Measurements from ENCODE around the gene UGGT2.
"Not testable (repeated sequence)": the region's sequence is repeated elsewhere in the genome, so short reads cannot be mapped to it uniquely, and the experiment has no call there.

Gene UGGT2

DNA sequence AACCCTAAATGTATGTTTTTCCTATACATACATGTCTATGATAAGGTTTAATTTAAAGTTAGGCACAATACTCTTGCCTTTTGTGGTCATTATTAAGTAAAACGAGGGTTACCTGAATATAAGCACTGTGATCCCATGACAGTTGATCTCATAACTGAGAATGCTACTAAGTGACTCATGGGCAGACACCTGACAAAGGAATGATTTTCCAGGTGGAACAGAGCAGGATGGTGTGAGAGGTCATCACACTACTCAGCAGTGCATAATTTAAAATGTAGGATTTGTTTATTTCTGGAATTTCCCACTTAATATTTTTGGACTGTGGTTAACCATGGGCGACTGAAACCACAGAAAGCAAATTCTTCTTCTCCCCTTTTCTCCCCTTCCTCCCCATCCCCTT lies 178.9 kb downstream of the UGGT2 start:
- TF ChIP-seq, protein P1, sequence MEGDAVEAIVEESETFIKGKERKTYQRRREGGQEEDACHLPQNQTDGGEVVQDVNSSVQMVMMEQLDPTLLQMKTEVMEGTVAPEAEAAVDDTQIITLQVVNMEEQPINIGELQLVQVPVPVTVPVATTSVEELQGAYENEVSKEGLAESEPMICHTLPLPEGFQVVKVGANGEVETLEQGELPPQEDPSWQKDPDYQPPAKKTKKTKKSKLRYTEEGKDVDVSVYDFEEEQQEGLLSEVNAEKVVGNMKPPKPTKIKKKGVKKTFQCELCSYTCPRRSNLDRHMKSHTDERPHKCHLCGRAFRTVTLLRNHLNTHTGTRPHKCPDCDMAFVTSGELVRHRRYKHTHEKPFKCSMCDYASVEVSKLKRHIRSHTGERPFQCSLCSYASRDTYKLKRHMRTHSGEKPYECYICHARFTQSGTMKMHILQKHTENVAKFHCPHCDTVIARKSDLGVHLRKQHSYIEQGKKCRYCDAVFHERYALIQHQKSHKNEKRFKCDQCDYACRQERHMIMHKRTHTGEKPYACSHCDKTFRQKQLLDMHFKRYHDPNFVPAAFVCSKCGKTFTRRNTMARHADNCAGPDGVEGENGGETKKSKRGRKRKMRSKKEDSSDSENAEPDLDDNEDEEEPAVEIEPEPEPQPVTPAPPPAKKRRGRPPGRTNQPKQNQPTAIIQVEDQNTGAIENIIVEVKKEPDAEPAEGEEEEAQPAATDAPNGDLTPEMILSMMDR (conservative IDR thresholded peaks at IDR 0.05), result no peak
- no peak overlapping the region for H3K27ac ChIP-seq

DNA sequence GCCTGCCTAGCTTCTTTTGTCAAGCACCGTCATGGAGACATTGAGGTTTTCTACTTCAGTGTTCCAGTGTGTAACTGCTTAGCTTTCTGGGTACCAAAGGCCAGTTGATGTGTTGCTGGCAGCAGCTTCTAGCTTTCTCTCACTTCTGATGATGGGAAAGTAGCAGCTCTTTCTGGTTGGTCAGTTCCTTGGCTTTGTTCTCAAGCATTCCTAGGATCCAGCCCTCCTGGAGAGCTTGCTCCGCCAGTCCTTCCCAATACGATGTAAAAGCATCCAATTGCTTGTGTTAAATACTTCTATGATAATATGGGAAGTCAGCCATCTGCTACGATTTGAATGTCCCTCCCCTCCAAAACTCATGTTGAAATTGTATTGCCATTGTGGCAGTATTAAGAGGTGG lies 182.8 kb downstream of the UGGT2 start:
- H3K27ac ChIP-seq, result no peak overlapping the region
- TF ChIP-seq, protein P1 (conservative IDR thresholded peaks at IDR 0.05), result no peak

DNA sequence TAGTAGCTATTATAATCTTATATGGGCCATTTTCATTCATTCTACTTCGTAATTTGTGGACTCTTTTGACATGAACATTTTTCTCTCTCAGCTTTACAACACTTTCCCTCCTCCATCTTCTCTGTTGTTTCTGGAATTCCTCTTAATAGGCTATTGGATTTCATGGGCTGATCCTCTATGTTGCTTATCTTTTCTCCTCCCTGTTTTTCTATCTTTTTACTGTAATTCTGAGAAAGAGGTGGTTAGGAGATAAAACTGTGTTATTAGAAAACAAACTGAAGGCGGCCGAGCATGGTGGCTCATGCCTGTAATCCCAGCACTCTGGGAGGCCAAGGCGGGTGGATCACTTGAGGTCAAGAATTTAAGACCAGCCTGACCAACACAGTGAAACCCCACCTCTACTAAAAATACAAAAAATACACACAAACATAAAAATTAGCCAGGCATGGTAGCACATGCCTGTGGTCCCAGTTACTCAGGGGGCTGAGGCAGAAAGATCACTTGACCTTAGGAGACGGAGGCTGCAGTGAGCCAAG lies 188.1 kb downstream of the UGGT2 start:
- no peak overlapping the region for H3K27ac ChIP-seq
- TF ChIP-seq, protein P1 (conservative IDR thresholded peaks at IDR 0.05), result no peak

DNA sequence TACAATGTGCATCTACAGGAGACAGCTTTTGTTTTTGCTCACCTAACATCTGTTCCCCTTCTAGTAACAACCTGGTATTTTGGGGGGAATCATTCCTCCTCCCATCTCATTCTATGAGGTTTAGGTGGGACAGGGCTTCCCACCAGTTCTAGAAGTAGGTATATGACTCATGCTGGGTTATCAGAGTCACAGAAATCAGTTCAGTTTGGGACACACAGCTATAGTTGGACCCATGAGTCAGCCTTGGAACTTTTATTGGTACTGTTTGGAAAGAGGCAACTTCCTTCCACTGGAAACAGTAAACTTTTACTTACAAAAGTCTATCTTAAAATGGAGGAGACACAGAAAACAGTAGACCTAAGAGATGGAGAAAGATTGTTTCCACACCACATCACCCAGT lies 190.8 kb downstream of the UGGT2 start:
- H3K27ac ChIP-seq, result no peak overlapping the region
- TF ChIP-seq, protein P1 (conservative IDR thresholded peaks at IDR 0.05), result no peak

DNA sequence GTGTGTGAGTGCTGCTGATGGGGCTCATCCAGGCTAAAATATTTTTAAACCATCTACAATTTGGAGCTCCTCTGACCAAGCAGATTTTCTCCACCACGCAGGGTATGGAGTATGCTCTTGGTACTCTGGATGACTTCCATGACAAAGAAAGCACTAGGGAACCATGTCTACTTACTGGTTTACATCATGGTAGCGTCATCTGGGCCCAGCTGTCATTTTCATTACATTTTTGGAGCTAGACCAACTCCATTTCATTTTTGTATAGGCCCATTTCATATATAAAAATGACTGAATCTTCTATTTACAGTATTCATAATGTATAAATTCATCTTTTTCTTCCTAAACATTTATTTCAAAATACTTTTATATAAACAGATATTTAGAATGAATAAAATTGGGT lies 191.9 kb downstream of the UGGT2 start:
- TF ChIP-seq, protein P1 (conservative IDR thresholded peaks at IDR 0.05), result no peak
- no peak overlapping the region for H3K27ac ChIP-seq

DNA sequence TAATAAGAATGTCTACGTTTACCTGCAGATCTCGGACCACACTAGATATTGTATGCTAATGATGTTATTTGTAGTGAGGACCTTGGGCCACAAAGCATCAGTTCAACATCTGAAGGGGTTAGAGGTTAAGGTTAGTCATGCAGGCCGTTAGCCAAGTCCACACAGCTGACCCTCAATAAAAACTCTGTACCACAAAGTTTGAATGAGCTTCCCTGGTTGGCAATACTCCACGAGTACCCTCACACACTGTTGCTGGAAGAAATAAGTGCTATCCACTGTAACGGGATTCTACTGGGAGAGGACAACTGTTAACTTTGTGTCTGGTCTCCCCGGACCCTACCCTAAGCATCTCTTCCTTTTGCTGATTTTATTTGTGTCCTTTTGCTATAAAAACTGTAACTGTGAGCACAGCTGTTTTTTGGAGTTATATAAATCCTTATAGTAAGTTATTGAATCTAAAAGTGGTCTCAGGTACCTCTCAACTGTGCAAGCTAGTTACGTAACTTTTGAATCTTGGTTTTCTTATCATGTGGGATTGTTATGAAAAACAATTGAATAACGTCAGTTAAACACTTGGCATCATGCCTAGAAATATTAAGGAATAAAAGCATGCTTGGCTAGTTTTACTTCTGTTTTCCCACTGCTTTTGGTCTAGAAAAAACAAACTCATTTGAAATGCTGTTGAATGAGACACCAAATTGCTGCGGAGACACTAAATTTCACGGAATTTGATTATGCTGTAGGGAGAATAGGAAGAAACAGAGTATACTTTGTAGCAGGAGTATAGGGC lies 194.7 kb downstream of the UGGT2 start:
- no peak overlapping the region for H3K27ac ChIP-seq
- TF ChIP-seq, protein P1 (conservative IDR thresholded peaks at IDR 0.05), result no peak

DNA sequence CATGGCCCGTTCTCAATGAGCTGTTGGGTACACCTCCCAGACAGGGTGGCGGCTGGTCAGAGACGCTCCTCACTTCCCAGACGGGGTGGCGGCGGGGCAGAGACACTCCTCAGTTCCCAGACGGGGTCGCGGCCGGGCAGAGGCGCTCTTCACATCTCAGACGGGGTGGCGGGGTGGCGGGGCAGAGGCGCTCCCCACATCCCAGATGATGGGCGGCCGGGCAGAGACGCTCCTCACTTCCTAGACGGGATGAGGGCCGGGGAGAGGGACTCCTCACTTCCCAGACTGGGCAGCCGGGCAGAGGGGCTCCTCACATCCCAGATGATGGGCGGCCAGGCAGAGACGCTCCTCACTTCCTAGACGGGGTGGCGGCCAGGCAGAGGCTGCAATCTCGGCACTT lies 207.5 kb downstream of the UGGT2 start:
- not testable (repeated sequence) for H3K27ac ChIP-seq

DNA sequence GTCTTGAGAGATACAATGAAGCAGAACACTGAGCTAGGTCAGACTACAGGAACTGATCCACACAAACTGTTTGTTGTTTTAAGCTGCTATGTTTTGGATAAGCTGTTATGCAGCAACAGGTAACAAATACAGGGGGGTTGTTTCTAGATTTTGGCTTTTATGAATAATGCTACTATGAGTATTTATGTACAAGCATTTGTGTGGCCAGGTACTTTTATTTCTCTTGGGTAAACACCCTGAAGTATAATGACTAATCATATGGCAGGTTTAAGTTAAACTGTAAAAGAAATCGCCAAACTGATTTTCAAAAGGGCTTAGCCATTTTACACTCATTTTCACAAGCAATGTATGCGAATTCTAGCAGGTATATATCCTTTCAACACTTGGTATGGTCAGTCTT lies 210.3 kb downstream of the UGGT2 start:
- H3K27ac ChIP-seq, result no peak overlapping the region
- TF ChIP-seq, protein P1 (conservative IDR thresholded peaks at IDR 0.05), result no peak
